K562 (cell line): ENCODE results near the gene TTC23L. TPM values are rescaled to one million over a fixed set of nuclear protein-coding genes. Genes with fewer than 3 reads are reported as not detected.

ENCODE experiments used
- CTBP1 ChIP-seq: fragments of 450-650 bp; IDR thresholded peaks from 2 replicates; pipeline ENCODE4 v1.6.1; 2016; ENCODE audit warnings: borderline replicate concordance
- DLX4 ChIP-seq: fragments of 250-450 bp; sonication (Bioruptor Pico); IDR thresholded peaks from 2 replicates; pipeline ENCODE4 v1.6.1; 2021; ENCODE audit warnings: mild to moderate bottlenecking
- E2F5 ChIP-seq: sonication (generic); formaldehyde crosslinking; IDR thresholded peaks from 2 replicates; pipeline ENCODE4 v1.8.0; 2022; ENCODE audit warnings: mild to moderate bottlenecking, missing genetic modification reagents
- HIVEP1 ChIP-seq: fragments of 250-450 bp; sonication (Bioruptor Pico); IDR thresholded peaks from 2 replicates; pipeline ENCODE4 v1.4.0; 2020; ENCODE audit warnings: mild to moderate bottlenecking
- IRF1 ChIP-seq: sonication (generic); formaldehyde crosslinking; IDR thresholded peaks from 2 replicates; pipeline ENCODE4 v1.8.0; 2022; ENCODE audit warnings: missing genetic modification reagents, mild to moderate bottlenecking, borderline replicate concordance
- JUNB ChIP-seq: fragments of 450-650 bp; formaldehyde crosslinking; conservative IDR thresholded peaks from 2 replicates; pipeline ENCODE4 v1.4.0; 2020; ENCODE audit warnings: mild to moderate bottlenecking
- KDM2B ChIP-seq: fragments of 250-450 bp; sonication (Bioruptor Pico); IDR thresholded peaks from 2 replicates; pipeline ENCODE4 v1.8.0; 2021; ENCODE audit warnings: mild to moderate bottlenecking, moderate library complexity
- MIER1 ChIP-seq: fragments of 450-650 bp; IDR thresholded peaks from 2 replicates; pipeline ENCODE4 v1.6.1; 2016; ENCODE audit warnings: antibody characterized with exemption, mild to moderate bottlenecking, low read depth
- NBN ChIP-seq: fragments of 450-650 bp; IDR thresholded peaks from 2 replicates; pipeline ENCODE4 v1.6.1; 2016; ENCODE audit warnings: low read depth, mild to moderate bottlenecking
- NR2F6 ChIP-seq: fragments of 450-650 bp; formaldehyde crosslinking; IDR thresholded peaks from 2 replicates; pipeline ENCODE4 v1.4.0; 2020; ENCODE audit warnings: mild to moderate bottlenecking
- PHF8 ChIP-seq: fragments of 200-600 bp; sonication (generic); IDR thresholded peaks from 2 replicates; pipeline ENCODE4 v1.6.1; 2012; ENCODE audit warnings: mixed run types, mild to moderate bottlenecking, inconsistent platforms, low read length, moderate library complexity, borderline replicate concordance
- RFX1 ChIP-seq: fragments of 450-650 bp; IDR thresholded peaks from 2 replicates; pipeline ENCODE4 v1.6.1; 2016; ENCODE audit warnings: mild to moderate bottlenecking, moderate library complexity
- RHOXF2B ChIP-seq: fragments of 250-450 bp; sonication (Bioruptor Pico); conservative IDR thresholded peaks from 2 replicates; pipeline ENCODE4 v1.5.1; 2021
- RUNX1 ChIP-seq: sonication (generic); IDR thresholded peaks from 2 replicates; pipeline ENCODE4 v1.6.1; 2016; ENCODE audit warnings: antibody characterized with exemption, low read depth
- SMAD4 ChIP-seq: fragments of 250-450 bp; sonication (Bioruptor Pico); conservative IDR thresholded peaks from 2 replicates; pipeline ENCODE4 v1.8.0; 2021; ENCODE audit warnings: inconsistent platforms, mild to moderate bottlenecking, moderate library complexity
- SMARCE1 ChIP-seq: fragments of 450-650 bp; IDR thresholded peaks from 2 replicates; pipeline ENCODE4 v1.7.1; 2016; ENCODE audit warnings: mild to moderate bottlenecking
- SREBF2 ChIP-seq: sonication (generic); formaldehyde crosslinking; IDR thresholded peaks from 2 replicates; pipeline ENCODE4 v1.4.0; 2020; ENCODE audit warnings: mild to moderate bottlenecking, missing genetic modification reagents
- USF1 ChIP-seq: sonication (generic); formaldehyde crosslinking; IDR thresholded peaks from 2 replicates; pipeline ENCODE4 v1.9.0; 2022; ENCODE audit warnings: mild to moderate bottlenecking, missing genetic modification reagents
- ZNF165 ChIP-seq: fragments of 250-450 bp; sonication (Bioruptor Pico); IDR thresholded peaks from 2 replicates; pipeline ENCODE4 v1.4.0; 2020; ENCODE audit warnings: borderline replicate concordance
- ZNF785 ChIP-seq: fragments of 250-450 bp; sonication (Bioruptor Pico); IDR thresholded peaks from 2 replicates; pipeline ENCODE4 v1.4.0; 2020; ENCODE audit warnings: mild to moderate bottlenecking
- polyA plus RNA-seq, 8 experiments: library from polyadenylated mRNA; depleted of rRNA in 4 of 8; stranded (reverse) in 5 of 8; unstranded in 3 of 8; fragments of >200 nt; fragmentation: Nextera tagmentation in 2 of 8; fragmentation: Illumina TruSeq in 1 of 8; extraction: Ambion mirVana in 2 of 8; extraction: Trizol in 1 of 8; gene quantifications; 2 replicates each; pipeline versions ENCODE4 v1.2.1 to v1.2.3, GENCODE V29; 2011 to 2014; ENCODE audit warnings: inconsistent platforms in 1 of 8, missing spikeins in 1 of 8
- total RNA-seq, 7 experiments: library from RNA; depleted of rRNA in 6 of 7; stranded (reverse); fragments of >200 nt in 6 of 7; fragmentation: Illumina TruSeq in 2 of 7; extraction: Trizol in 2 of 7; gene quantifications; 2 replicates each; pipeline versions ENCODE4 v1.2.1 to v1.2.3, GENCODE V29; 2011 to 2021; ENCODE audit warnings: low replicate concordance in 1 of 7
- TF ChIP-seq, protein P1 (sequence below): sonication (generic); formaldehyde crosslinking; IDR thresholded peaks from 2 replicates; pipeline ENCODE4 v1.8.1; 2023; ENCODE audit warnings: mild to moderate bottlenecking, missing genetic modification reagents
- TF ChIP-seq, protein P2 (sequence below): fragments of 250-450 bp; sonication (Bioruptor Pico); IDR thresholded peaks from 2 replicates; pipeline ENCODE4 v1.5.0; 2020; ENCODE audit warnings: mild to moderate bottlenecking, borderline replicate concordance

TTC23L gene
- total and polyA plus RNA-seq, 9 of the 15 experiments (the other 6 are each of a cell fraction or from before 2014, with no cell fraction given) = 0.03 to 0.32 (median 0.14) TPM; not detected in 2

- TF ChIP-seq, protein P1, sequence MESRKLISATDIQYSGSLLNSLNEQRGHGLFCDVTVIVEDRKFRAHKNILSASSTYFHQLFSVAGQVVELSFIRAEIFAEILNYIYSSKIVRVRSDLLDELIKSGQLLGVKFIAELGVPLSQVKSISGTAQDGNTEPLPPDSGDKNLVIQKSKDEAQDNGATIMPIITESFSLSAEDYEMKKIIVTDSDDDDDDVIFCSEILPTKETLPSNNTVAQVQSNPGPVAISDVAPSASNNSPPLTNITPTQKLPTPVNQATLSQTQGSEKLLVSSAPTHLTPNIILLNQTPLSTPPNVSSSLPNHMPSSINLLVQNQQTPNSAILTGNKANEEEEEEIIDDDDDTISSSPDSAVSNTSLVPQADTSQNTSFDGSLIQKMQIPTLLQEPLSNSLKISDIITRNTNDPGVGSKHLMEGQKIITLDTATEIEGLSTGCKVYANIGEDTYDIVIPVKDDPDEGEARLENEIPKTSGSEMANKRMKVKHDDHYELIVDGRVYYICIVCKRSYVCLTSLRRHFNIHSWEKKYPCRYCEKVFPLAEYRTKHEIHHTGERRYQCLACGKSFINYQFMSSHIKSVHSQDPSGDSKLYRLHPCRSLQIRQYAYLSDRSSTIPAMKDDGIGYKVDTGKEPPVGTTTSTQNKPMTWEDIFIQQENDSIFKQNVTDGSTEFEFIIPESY = no peak
- TF ChIP-seq IRF1 (CRISPR knock-in tag) (no peak), RFX1 (no peak), NBN (peak; percentile 71; the same call in 1 of the 2 replicates), RUNX1 (no peak), E2F5 (CRISPR knock-in tag) (no peak), JUNB (CRISPR knock-in tag) (no peak), ZNF785 (CRISPR knock-in tag) (no peak), HIVEP1 (CRISPR knock-in tag) (no peak), DLX4 (CRISPR knock-in tag) (no peak), PHF8 (peak; percentile 54; the same call in 1 of the 2 replicates), NR2F6 (CRISPR knock-in tag) (no peak), SMAD4 (CRISPR knock-in tag) (peak; percentile 87), SMARCE1 (peak; percentile 93), SREBF2 (CRISPR knock-in tag) (no peak), KDM2B (CRISPR knock-in tag) (no peak), USF1 (CRISPR knock-in tag) (no peak), RHOXF2B (no peak), CTBP1 (peak; percentile 80), MIER1 (no peak), ZNF165 (CRISPR knock-in tag) (no peak)
- TF ChIP-seq, protein P2, sequence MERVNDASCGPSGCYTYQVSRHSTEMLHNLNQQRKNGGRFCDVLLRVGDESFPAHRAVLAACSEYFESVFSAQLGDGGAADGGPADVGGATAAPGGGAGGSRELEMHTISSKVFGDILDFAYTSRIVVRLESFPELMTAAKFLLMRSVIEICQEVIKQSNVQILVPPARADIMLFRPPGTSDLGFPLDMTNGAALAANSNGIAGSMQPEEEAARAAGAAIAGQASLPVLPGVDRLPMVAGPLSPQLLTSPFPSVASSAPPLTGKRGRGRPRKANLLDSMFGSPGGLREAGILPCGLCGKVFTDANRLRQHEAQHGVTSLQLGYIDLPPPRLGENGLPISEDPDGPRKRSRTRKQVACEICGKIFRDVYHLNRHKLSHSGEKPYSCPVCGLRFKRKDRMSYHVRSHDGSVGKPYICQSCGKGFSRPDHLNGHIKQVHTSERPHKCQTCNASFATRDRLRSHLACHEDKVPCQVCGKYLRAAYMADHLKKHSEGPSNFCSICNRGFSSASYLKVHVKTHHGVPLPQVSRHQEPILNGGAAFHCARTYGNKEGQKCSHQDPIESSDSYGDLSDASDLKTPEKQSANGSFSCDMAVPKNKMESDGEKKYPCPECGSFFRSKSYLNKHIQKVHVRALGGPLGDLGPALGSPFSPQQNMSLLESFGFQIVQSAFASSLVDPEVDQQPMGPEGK (CRISPR knock-in tag) = no peak
These were observed 28.1 kb downstream of the TTC23L start (continued) for GRCh38 chr5:34866989-34867471.
